IMR-90 (cell line): ENCODE measurements around the gene HOXA7. TPM values are rescaled to one million over a fixed set of nuclear protein-coding genes. Genes with fewer than 3 reads are reported as not detected.

ENCODE experiments used
- FOS ChIP-seq: fragments of 150-350 bp; IDR thresholded peaks from 2 replicates; pipeline ENCODE4 v1.6.1; 2016; ENCODE audit warnings: low read depth, low read length
- polyA plus RNA-seq, 3 experiments: library from polyadenylated mRNA; depleted of rRNA; stranded (reverse); fragments of >200 nt; gene quantifications; 2 replicates each; pipeline ENCODE4 v1.2.3, GENCODE V29; 2012; ENCODE audit warnings: low replicate concordance in 1 of 3
- total RNA-seq: library from RNA; depleted of rRNA; stranded (reverse); fragments of >200 nt; gene quantifications from 2 replicates; pipeline ENCODE4 v1.2.3, GENCODE V29; 2012
- TF ChIP-seq, protein P1 (sequence below): fragments of 150-350 bp; IDR thresholded peaks from 2 replicates; pipeline ENCODE4 v1.6.1; 2017; ENCODE audit warnings: mild to moderate bottlenecking, antibody characterized with exemption, low read length, low read depth

HOXA7 gene
- total and polyA plus RNA-seq, 2 of the 4 experiments (the other 2 are of a cell fraction): 0.18 to 1.7 TPM

DNA sequence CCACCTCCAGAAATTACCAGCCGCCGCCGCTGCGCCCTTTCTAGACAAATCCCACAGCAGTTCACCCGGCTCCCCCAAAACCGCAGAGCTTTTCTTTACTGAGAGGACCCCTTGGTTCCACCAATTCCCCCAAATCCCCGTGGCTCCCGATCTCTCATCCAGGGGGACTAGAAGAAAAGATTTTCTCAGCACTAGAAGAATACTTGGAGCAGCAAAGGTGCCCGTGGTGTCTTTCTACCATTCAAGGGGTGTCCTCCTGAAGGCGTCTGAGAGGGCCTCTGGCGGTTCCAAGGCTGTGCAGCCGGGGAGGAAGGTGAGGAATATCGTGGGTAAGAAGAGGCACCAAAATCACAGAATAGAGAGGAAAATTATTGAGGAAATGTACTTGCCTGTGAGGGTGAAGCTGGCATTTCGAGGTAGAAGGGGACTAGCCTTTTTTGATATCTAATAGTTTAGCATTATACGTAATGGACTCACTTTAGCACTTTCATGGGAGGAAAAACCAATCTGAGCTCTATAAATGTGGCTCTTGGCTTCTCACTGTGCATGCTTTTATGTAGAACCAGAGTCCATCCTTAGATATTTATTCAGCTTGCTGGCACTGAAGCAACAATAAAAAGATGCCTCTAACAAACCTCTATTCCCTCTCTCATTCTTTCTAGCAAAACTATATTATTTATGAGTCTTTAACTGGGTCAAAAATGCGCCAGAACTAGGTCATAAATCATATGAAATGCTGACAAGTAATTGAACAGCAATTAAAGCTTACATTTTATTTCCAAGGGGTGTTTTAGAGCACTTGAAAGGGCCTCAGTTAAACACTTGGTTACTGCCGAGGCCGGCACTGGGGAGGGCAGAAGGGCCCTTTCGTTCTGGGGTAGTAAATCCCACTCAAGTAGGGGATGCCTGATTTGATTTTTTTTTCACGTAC, 40.2 kb downstream of the HOXA7 start (continued):
- TF ChIP-seq, protein P1, sequence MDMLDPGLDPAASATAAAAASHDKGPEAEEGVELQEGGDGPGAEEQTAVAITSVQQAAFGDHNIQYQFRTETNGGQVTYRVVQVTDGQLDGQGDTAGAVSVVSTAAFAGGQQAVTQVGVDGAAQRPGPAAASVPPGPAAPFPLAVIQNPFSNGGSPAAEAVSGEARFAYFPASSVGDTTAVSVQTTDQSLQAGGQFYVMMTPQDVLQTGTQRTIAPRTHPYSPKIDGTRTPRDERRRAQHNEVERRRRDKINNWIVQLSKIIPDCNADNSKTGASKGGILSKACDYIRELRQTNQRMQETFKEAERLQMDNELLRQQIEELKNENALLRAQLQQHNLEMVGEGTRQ: no peak
- no peak for TF ChIP-seq FOS
